Stimulated activated CD8-positive, alpha-beta memory T cell treated with anti-CD3 and anti-CD28 coated beads, Interleukin-12 subunit alpha, Interleukin-12 subunit beta, amount 100 ng/mL, for 1 hour (primary cell): ENCODE data around the gene SHROOM1.
"Not testable (repeated sequence)": the region's sequence is repeated elsewhere in the genome, so short reads cannot be mapped to it uniquely, and the experiment has no call there.

Source experiments
- DNase-seq: peaks from one replicate; pipeline ENCODE4 v3.0.0-alpha.2; 2020; ENCODE audit warnings: low read depth

SHROOM1 gene, protein sequence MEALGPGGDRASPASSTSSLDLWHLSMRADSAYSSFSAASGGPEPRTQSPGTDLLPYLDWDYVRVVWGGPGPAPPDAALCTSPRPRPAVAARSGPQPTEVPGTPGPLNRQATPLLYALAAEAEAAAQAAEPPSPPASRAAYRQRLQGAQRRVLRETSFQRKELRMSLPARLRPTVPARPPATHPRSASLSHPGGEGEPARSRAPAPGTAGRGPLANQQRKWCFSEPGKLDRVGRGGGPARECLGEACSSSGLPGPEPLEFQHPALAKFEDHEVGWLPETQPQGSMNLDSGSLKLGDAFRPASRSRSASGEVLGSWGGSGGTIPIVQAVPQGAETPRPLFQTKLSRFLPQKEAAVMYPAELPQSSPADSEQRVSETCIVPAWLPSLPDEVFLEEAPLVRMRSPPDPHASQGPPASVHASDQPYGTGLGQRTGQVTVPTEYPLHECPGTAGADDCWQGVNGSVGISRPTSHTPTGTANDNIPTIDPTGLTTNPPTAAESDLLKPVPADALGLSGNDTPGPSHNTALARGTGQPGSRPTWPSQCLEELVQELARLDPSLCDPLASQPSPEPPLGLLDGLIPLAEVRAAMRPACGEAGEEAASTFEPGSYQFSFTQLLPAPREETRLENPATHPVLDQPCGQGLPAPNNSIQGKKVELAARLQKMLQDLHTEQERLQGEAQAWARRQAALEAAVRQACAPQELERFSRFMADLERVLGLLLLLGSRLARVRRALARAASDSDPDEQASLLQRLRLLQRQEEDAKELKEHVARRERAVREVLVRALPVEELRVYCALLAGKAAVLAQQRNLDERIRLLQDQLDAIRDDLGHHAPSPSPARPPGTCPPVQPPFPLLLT

GRCh38 chr5:132830436-132831094 is at the start of gene SHROOM1:
SHROOM1 (minus strand) TSS chr5:132830647; CDS start chr5:132826140, 4,507 bp downstream.
- no peak for DNase-seq

DNA sequence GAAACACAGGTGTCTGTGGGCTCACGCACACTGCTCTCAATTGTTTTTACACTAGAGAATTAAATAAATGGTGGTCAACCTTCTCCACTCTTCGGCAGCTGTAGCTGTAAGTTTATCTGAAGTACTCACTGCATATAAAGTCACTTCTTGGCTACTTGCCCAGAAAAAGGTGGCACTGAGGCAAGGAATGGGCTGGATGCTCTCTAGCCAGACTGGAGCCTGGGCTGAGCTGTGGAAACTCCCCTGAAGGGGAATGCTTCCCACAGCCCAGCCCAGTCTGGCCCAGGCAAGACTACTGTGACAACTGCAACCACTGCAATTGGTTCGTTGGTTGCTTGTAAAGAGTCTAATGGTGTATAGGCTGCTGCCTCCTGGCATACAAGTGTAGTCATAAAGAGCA is 47.5 kb upstream of the SHROOM1 start:
- no peak for DNase-seq

GRCh38 chr5:132877466-132877865 is 47.0 kb upstream of the SHROOM1 start:
- DNase-seq: no peak

DNA sequence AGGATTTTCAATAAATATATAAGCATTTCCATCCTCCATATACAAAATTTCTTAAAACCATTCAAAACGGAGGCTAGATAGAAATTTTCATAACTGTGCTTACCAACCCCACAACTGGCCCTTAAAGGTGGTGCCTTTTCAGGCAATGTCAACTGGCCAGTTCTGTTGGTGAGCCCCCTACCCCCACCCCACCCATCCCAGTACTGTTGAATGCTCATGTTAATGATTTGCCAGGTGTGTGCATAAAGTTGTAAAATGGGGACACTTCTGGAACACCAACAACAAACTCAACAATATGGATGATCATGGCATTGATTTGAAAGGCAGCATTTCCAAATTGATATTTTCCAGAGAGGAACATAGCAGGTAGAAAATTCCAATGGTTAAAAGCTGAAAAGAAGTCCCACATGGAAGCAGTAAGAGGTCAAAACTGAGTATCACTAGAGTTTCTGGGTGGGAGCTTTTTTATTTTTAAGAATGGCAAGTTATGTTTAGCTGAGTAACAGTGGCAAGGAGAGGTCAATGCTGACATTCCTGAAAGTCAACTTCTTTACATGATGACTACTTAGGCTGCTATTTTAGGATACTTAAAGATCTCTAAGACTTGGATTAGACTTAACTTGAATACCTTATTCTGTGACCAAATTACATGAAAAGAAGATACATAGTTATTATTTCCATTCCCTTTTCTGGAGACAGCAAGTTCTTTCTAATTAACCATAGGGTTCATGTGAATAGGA is 45.7 kb upstream of the SHROOM1 start:
- DNase-seq: no peak

- no peak for DNase-seq
Measured at GRCh38 chr5:132873930-132874271, 43.5 kb upstream of the SHROOM1 start.

GRCh38 chr5:132873119-132873929 is 42.9 kb upstream of the SHROOM1 start, which contains the start of gene LEAP2:
LEAP2 (plus strand) TSS chr5:132873668; CDS start chr5:132873695, 27 bp downstream.
- no peak for DNase-seq

DNA sequence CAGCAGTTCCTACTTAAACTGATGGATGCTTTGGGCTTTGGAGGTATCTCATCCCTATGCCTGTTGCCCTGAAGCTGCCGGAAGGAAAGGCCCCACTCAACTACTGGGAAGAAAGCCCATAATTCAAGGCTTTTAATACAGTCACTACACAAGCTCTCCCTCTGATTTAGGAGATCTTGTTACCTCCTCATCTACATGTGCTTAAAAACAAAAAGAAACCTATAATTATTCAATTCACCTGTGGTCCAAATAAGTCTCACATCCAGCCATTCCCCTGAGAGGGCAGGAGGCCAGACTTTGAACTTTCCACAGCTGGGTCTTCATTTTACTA is 42.3 kb upstream of the SHROOM1 start:
- DNase-seq: no peak

- DNase-seq: no peak
Measured at GRCh38 chr5:132871459-132872284, 41.2 kb upstream of the SHROOM1 start.

GRCh38 chr5:132870801-132871200 is 40.4 kb upstream of the SHROOM1 start:
- no peak for DNase-seq

DNA sequence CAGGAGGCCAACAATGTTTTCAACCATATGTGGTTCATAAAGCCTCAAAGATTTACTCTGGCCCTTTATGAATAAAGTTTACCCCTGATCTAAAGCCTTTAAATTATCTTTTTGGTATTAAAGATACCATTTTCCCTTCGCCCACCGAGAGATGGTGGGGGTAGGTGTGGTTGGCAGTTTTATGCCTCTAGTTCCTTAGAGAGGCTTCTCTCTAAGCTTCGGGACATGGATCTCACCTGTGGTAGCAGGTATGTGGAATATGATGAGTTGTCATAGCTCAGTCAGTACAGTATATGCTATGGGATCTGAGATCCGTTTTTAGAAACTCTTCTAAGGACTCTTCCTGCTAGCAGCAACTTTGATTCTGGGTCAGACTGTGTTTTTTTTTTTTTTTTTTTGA is 38.3 kb upstream of the SHROOM1 start:
- no peak for DNase-seq

GRCh38 chr5:132867046-132867451 is 36.6 kb upstream of the SHROOM1 start:
- no peak for DNase-seq

- DNase-seq: peak; percentile 82
Measured at GRCh38 chr5:132866342-132867045, 36.0 kb upstream of the SHROOM1 start, which contains the start of the genes GDF9 and UQCRQ. GDF9 (minus strand) TSS chr5:132866469; CDS start chr5:132864533, 1,936 bp downstream. UQCRQ (plus strand) TSS chr5:132866642; CDS start chr5:132866882, 240 bp downstream.

GRCh38 chr5:132865668-132866341 is 35.4 kb upstream of the SHROOM1 start:
- no peak for DNase-seq

GRCh38 chr5:132860742-132861141 is 30.3 kb upstream of the SHROOM1 start:
- no peak for DNase-seq

DNA sequence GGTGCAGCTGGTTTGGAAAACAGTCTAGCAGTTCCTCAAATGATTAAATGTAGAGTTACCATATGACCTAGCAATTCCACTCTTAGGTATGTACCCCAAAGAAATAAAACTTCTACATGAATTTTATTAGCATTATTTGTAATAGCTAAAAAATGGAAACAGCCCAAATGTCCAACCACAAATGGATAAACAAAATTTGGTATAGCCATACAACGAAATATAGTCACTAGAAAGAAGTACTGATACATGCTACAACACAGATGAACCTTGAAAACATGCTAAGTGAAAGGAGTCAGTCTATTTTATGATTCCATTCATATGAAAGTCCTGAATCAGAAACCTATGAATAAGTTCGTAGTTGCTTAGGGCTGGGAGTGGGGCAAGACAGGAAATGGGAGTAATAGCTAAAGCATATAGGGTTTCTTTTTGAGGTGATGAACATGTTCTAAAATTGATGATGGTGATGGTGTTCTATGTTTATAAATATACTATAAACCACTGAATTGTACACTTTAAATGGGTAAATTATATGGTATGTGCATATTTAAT is 29.5 kb upstream of the SHROOM1 start:
- DNase-seq: no peak

- no peak for DNase-seq
Measured at GRCh38 chr5:132856011-132856410, 25.6 kb upstream of the SHROOM1 start.

DNA sequence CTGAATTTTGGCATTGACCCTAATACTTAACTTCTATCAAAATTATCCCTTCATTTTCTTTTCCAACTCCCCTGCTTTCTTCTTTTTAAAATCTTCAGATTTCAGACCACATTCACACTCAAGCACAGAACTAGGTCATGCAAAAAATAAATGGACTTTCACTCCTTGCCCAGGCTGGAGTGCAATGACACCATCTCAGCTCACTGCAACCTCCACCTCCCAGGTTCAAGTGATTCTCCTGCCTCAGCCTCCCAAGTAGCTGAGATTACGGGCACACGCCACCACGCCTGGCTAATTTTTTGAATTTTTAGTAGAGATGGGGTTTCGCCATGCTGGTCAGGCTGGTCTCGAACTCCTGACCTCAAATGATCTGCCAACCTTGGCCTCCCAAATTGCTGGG is 24.5 kb upstream of the SHROOM1 start:
- DNase-seq: not testable (repeated sequence)

DNA sequence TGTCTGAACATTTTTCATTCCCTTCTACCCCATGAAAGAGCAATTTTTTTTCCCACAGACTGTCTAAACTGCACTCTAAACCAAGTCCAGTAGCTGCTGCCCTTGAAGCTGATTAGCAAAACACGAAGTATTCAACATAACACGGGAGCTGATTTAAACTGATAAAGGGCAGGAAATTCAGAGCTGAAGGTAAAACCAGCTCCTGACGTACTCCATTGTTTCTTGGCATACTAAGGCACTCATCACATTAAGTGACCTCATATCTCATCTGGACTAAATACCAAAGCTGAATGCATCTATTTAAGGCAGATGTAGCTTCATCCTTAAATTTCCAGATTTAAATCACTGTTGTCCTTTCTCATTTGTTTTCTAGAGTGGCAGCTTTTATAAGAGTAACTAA is 23.9 kb upstream of the SHROOM1 start:
- no peak for DNase-seq
